Naive thymus-derived CD4-positive, alpha-beta T cell (primary cell): ENCODE measurements around the gene USP6NL. TPM values are rescaled to one million over a fixed set of nuclear protein-coding genes. Genes with fewer than 3 reads are reported as not detected.

ENCODE experiments used
- ATAC-seq: fragments of 150-1000 bp; cut with Tn5 transposase; 2 replicates; pipeline ENCODE4 v1.10.0; 2021; ENCODE audit warnings: mild to moderate bottlenecking, moderate library complexity
- CTCF ChIA-PET: fragments of 350-600 bp; sonication (Branson Sonifier 250); formaldehyde crosslinking; loops from one replicate; lab custom pipeline; 2021; ENCODE audit warnings: antibody characterized with exemption; lab: Charles Lee
- POLR2A ChIA-PET: fragments of 350-600 bp; sonication (Branson Sonifier 250); formaldehyde crosslinking; loops from one replicate; lab custom pipeline; 2021; ENCODE audit warnings: antibody characterized with exemption, inconsistent platforms; lab: Charles Lee
- DNase-seq, 9 donors: peaks; one replicate each; pipeline versions ENCODE4 v3.0.0 to v3.0.0-alpha.2; 2020 to 2022; ENCODE audit warnings: mixed read lengths in 1 of 9
- H3K27ac ChIP-seq: one replicate; pipeline ENCODE4 v1.7.0; 2013; ENCODE audit warnings: mild to moderate bottlenecking, low read depth, low read length, moderate library complexity
- H3K27me3 ChIP-seq, 2 donors: one replicate each; pipeline ENCODE4 v1.7.0; 2013; ENCODE audit warnings: low read length in 2 of 2, mild to moderate bottlenecking in 2 of 2, moderate library complexity in 2 of 2; ENCODE audit not compliant: control insufficient read depth in 2 of 2, insufficient read depth in 2 of 2
- H3K36me3 ChIP-seq, 3 experiments: 1 replicate in 2 of 3; 2 replicates in 1 of 3; pipeline ENCODE4 v1.7.0; 2013; ENCODE audit warnings: low read length in 3 of 3, mild to moderate bottlenecking in 3 of 3, moderate library complexity in 1 of 3; ENCODE audit not compliant: insufficient read depth in 3 of 3, control insufficient read depth in 2 of 3
- H3K4me1 ChIP-seq, 2 donors: one replicate each; pipeline ENCODE4 v1.7.0; 2013; ENCODE audit warnings: low read length in 2 of 2, mild to moderate bottlenecking in 2 of 2, moderate library complexity in 1 of 2; ENCODE audit not compliant: control insufficient read depth in 2 of 2, insufficient read depth in 2 of 2
- H3K4me3 ChIP-seq: 2 replicates; pipeline ENCODE4 v1.7.0; 2013; ENCODE audit warnings: mild to moderate bottlenecking, low read length
- H3K9me3 ChIP-seq, 3 experiments: 1 replicate in 2 of 3; 2 replicates in 1 of 3; pipeline ENCODE4 v1.7.0; 2013; ENCODE audit warnings: low read length in 3 of 3; ENCODE audit not compliant: control insufficient read depth in 2 of 3
- H3K27ac Mint-ChIP-seq, 9 donors: one replicate each; pipeline ENCODE4 v1.8.0; 2020 to 2022; ENCODE audit warnings: mixed read lengths in 9 of 9, mild to moderate bottlenecking in 8 of 9, moderate library complexity in 5 of 9, inconsistent platforms in 2 of 9
- H3K27me3 Mint-ChIP-seq, 5 donors: one replicate each; pipeline ENCODE4 v1.8.0; 2021 to 2022; ENCODE audit warnings: mixed read lengths in 5 of 5, mild to moderate bottlenecking in 1 of 5
- H3K36me3 Mint-ChIP-seq, 5 donors: one replicate each; pipeline ENCODE4 v1.8.0; 2020 to 2022; ENCODE audit warnings: mixed read lengths in 5 of 5, mild to moderate bottlenecking in 3 of 5, inconsistent platforms in 1 of 5
- H3K4me1 Mint-ChIP-seq, 7 donors: one replicate each; pipeline ENCODE4 v1.8.0; 2020 to 2022; ENCODE audit warnings: mixed read lengths in 7 of 7, mild to moderate bottlenecking in 3 of 7, inconsistent platforms in 1 of 7
- H3K4me3 Mint-ChIP-seq, 10 donors: one replicate each; pipeline ENCODE4 v1.8.0; 2020 to 2022; ENCODE audit warnings: mild to moderate bottlenecking in 10 of 10, mixed read lengths in 10 of 10, moderate library complexity in 6 of 10, inconsistent platforms in 2 of 10
- H3K9me3 Mint-ChIP-seq, 11 donors: one replicate each; pipeline ENCODE4 v1.8.0; 2020 to 2022; ENCODE audit warnings: mixed read lengths in 11 of 11, mild to moderate bottlenecking in 4 of 11, inconsistent platforms in 1 of 11, moderate library complexity in 1 of 11
- intact Hi-C, 2 donors: fragments of 100-400 bp; cut with micrococcal nuclease; formaldehyde crosslinking; loops; one replicate each; pipeline ENCODE4 v1.15.1; 2023
- polyA plus RNA-seq, 2 donors: library from polyadenylated mRNA; unstranded; fragments of 300-500 nt; fragmentation: Illumina TruSeq; gene quantifications; one replicate each; pipeline ENCODE4 v1.2.3, GENCODE V29; 2021
- total RNA-seq, 6 experiments: library from RNA in 5 of 6; stranded (reverse) in 5 of 6; gene quantifications; 1 replicate in 5 of 6; 2 replicates in 1 of 6; pipeline ENCODE4 v1.2.3 and lab custom pipeline; 2021 to 2026

Gene USP6NL
- total and polyA plus RNA-seq, 7 experiments from 2014 or later = 0.70 to 6.6 (median 4.6) TPM

DNA sequence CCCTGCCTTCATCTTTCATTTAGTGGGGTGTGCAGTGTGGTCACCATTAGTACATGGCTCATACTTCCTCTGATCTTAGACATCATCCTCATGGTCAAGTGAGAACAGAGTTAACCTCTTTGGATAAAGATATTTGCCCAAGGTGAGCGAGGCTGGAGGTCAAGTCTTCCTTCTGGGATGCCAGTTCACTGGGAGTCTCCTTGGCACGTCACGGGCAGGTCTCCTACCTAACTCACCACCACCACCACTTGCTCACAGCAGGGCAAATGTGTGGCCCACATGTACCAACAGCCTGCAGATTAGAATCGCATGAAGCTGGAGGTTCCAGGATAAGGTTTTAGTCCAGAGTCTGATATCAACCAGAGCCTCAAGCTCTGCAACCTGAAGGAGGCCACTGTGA is 164.6 kb downstream of the USP6NL start:
- H3K27me3 ChIP-seq = no peaks in the 10 kb centered on the region
- H3K27ac Mint-ChIP-seq = no peak overlapping the region
- H3K9me3 Mint-ChIP-seq = peaks cover 0 to 2% (median 0%) of the 10 kb centered on the region in 11 donors

DNA sequence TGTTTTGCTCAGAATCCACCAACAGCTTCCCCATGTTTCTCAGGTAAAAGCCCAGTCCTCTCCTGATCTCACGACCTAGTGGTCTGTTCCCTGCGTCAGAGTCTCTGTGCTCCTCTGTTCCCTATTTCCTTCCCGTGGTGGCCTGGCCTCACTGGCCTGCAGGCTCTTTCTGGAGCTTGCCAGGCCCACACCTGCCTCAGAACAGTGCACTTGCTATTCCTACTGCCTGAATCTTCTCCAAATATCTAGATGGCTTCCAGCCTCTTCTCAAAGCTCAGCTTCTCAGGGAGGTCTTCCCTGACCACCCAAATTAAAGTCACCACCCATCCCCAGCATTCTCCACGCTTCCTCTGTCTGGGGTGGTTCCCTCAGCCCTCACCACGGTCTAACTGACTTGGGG is 165.3 kb downstream of the USP6NL start:
- no peaks in the 10 kb centered on the region for H3K4me1 ChIP-seq
- H3K9me3 Mint-ChIP-seq = peaks cover 0 to 2% (median 0%) of the 10 kb centered on the region in 11 donors
- H3K27ac ChIP-seq = no peak overlapping the region
- ChIA-PET POLR2A (interaction anchor here (1.6 kb wide), 1 partner anchor 77 kb away, joined by 4 read pairs; no protein-coding TSS in a partner anchor), CTCF (no interaction called here)
- H3K4me1 Mint-ChIP-seq = peaks cover 5 to 20% (median 10%) of the 10 kb centered on the region in 7 donors
- DNase-seq (no peak), ATAC-seq (no peak)
- intact Hi-C loops = no loop called here
- no peaks in the 10 kb centered on the region for H3K27me3 ChIP-seq
- H3K36me3 Mint-ChIP-seq = no peaks in the 10 kb centered on the region
- no peaks in the 10 kb centered on the region for H3K36me3 ChIP-seq
- no peaks in the 10 kb centered on the region for H3K9me3 ChIP-seq
- H3K27ac Mint-ChIP-seq = peak overlapping the region in 3 of 9 donors; percentile 2 to 40 (median 9)
- H3K27me3 Mint-ChIP-seq = peaks cover 0 to 4% (median 3%) of the 10 kb centered on the region in 5 donors
- H3K4me3 ChIP-seq = no peak overlapping the region
- H3K4me3 Mint-ChIP-seq = peak overlapping the region in 1 of 10 donors; percentile 33

More for the DNA sequence above, 164.6 kb downstream of the USP6NL start:
- intact Hi-C loops = no loop called here
- no peaks in the 10 kb centered on the region for H3K9me3 ChIP-seq
- no peaks in the 10 kb centered on the region for H3K4me1 ChIP-seq
- Mint-ChIP-seq H3K4me3 (no peak overlapping the region), H3K36me3 (no peaks in the 10 kb centered on the region), H3K4me1 (peaks cover 5 to 17% (median 10%) of the 10 kb centered on the region in 7 donors), H3K27me3 (peaks cover 0 to 5% (median 4%) of the 10 kb centered on the region in 5 donors)
- ChIA-PET CTCF (no interaction called here), POLR2A (interaction anchor here (1.6 kb wide), 1 partner anchor 78 kb away, joined by 4 read pairs; no protein-coding TSS in a partner anchor)
- H3K4me3 ChIP-seq = no peak overlapping the region
- no peak for DNase-seq
- H3K36me3 ChIP-seq = no peaks in the 10 kb centered on the region
- no peak overlapping the region for H3K27ac ChIP-seq
- ATAC-seq = no peak

DNA sequence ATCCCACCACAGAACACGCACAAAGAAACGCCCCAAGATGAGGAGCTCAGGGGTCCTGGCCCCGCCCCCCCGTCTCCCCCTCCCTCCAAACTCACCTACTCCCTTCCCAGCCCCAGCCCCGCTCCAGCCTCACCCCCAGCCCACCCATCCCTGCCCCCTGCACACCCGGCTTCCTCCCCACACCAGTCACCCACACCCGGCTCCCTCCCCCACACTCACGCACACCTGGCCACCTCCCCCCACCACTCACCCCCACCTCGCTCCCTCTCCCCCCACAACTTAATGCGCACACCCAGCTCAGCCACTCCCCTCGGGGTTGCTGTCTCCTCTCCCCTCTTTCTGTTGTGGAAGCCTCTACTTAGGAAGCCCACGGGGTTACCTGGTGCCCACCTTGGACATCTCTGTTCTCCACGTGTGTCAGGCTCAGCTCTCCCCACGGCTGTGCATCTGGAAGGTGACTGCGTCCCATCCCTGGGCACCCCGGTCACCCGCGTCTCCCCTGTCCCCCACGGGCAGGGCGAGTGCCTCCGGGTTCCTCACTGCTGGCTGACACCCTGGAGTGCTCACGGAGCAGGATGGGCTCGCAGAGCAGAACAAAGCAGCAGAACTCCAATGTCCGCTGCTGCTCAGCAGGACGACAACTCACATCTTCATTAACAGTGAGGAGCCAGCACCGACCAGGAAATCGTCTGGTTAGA is 166.8 kb downstream of the USP6NL start:
- no peaks in the 10 kb centered on the region for H3K27me3 ChIP-seq
- H3K4me1 ChIP-seq = peaks cover 0 to 4% of the 10 kb centered on the region in 2 donors
- no peak overlapping the region for H3K27ac Mint-ChIP-seq
- POLR2A ChIA-PET = interaction anchor here (0.5 kb wide), 1 partner anchor 47 kb away, joined by 3 read pairs; no protein-coding TSS in a partner anchor
- no peak overlapping the region for H3K4me3 ChIP-seq
- no peaks in the 10 kb centered on the region for H3K9me3 ChIP-seq
- H3K9me3 Mint-ChIP-seq = peaks cover 0 to 2% (median 0%) of the 10 kb centered on the region in 11 donors
- DNase-seq (no peak), ATAC-seq (no peak)
- CTCF ChIA-PET = no interaction called here
- peaks cover 6 to 30% (median 16%) of the 10 kb centered on the region in 7 donors for H3K4me1 Mint-ChIP-seq
- no peaks in the 10 kb centered on the region for H3K36me3 Mint-ChIP-seq
- intact Hi-C loops = no loop called here
- H3K36me3 ChIP-seq = no peaks in the 10 kb centered on the region
- H3K4me3 Mint-ChIP-seq = no peak overlapping the region
- peaks cover 0 to 4% (median 2%) of the 10 kb centered on the region in 5 donors for H3K27me3 Mint-ChIP-seq
- H3K27ac ChIP-seq = no peak overlapping the region

DNA sequence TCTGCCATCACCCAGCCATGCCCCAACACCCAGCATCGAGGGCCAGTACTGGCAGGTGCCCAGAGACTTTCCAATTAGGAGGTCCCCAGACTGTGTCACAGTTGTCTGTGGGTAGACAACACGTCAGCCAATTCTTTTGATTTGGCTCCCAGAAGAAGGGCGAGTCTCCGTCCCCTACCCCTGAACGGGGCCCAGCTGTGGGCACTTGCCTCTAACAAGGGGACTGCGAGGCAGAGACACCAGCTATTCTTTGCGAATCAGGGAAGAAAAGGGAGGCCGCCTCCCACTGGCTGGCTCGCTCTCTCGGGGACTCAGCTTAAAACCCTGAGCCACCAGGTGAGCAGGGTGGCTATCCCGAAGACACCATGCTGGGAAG is 167.3 kb downstream of the USP6NL start:
- no peak overlapping the region for H3K27ac Mint-ChIP-seq
- Histone ChIP-seq H3K9me3 (no peaks in the 10 kb centered on the region), H3K4me1 (peaks cover 0 to 4% of the 10 kb centered on the region in 2 donors), H3K36me3 (no peaks in the 10 kb centered on the region), H3K27ac (no peak overlapping the region), H3K27me3 (no peaks in the 10 kb centered on the region), H3K4me3 (no peak overlapping the region)
- POLR2A ChIA-PET = interaction anchor here (0.5 kb wide), 1 partner anchor 48 kb away, joined by 3 read pairs; no protein-coding TSS in a partner anchor
- peaks cover 0 to 4% (median 2%) of the 10 kb centered on the region in 5 donors for H3K27me3 Mint-ChIP-seq
- H3K36me3 Mint-ChIP-seq = no peaks in the 10 kb centered on the region
- ATAC-seq (no peak), DNase-seq (no peak)
- intact Hi-C loops = no loop called here
- CTCF ChIA-PET = no interaction called here
- H3K9me3 Mint-ChIP-seq = peaks cover 0 to 2% (median 0%) of the 10 kb centered on the region in 11 donors
- H3K4me1 Mint-ChIP-seq = peaks cover 9 to 30% (median 19%) of the 10 kb centered on the region in 7 donors
- peak overlapping the region in 1 of 10 donors; percentile 5 for H3K4me3 Mint-ChIP-seq

DNA sequence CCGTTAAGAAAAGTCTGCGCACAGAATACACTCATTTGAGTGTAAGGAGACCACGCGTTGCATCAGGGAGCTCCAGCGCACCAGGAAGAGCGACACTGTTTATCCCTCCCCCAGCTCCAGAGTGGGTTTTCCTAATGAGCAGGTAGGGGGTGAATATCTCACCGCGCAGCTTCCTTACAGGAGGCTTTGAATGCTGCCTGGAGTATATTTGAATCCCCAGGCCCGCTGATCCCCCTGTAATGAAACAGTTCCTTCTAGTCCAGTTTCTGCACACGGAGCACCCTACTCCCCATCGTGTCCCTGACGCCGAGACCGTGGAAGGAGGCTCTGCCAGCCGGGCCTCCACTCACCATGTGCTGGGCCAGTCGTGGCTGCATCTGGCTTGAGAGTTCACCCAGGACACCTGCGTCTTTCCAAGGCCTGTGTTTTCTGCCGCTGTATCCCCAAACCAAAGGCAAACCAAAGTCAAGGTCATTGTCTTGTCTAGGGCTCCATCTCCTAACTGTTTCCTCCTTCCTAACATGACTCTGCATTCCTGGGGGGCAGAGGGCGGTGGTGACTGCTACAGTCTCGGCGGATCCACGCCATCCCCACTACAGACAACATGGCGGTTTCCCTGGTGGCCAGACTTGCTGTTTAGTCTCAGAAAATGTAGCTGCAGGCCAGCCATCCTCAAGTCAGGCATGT is 167.8 kb downstream of the USP6NL start:
- ChIA-PET CTCF (no interaction called here), POLR2A (interaction anchor here (0.5 kb wide), 1 partner anchor 48 kb away, joined by 3 read pairs; no protein-coding TSS in a partner anchor)
- no peak overlapping the region for H3K4me3 ChIP-seq
- no peak for DNase-seq
- H3K36me3 ChIP-seq = no peaks in the 10 kb centered on the region
- no peaks in the 10 kb centered on the region for H3K36me3 Mint-ChIP-seq
- H3K4me3 Mint-ChIP-seq = peak overlapping the region in 1 of 10 donors; percentile 5
- peaks cover 10 to 29% (median 19%) of the 10 kb centered on the region in 7 donors for H3K4me1 Mint-ChIP-seq
- no peak for ATAC-seq
- no peaks in the 10 kb centered on the region for H3K27me3 ChIP-seq
- peaks cover 0 to 4% of the 10 kb centered on the region in 2 donors for H3K4me1 ChIP-seq
- no peaks in the 10 kb centered on the region for H3K9me3 ChIP-seq
- H3K9me3 Mint-ChIP-seq = peaks cover 0 to 2% (median 0%) of the 10 kb centered on the region in 11 donors
- no peak overlapping the region for H3K27ac Mint-ChIP-seq
- no peak overlapping the region for H3K27ac ChIP-seq
- H3K27me3 Mint-ChIP-seq = peaks cover 0 to 4% (median 2%) of the 10 kb centered on the region in 5 donors
- intact Hi-C loops = no loop called here

DNA sequence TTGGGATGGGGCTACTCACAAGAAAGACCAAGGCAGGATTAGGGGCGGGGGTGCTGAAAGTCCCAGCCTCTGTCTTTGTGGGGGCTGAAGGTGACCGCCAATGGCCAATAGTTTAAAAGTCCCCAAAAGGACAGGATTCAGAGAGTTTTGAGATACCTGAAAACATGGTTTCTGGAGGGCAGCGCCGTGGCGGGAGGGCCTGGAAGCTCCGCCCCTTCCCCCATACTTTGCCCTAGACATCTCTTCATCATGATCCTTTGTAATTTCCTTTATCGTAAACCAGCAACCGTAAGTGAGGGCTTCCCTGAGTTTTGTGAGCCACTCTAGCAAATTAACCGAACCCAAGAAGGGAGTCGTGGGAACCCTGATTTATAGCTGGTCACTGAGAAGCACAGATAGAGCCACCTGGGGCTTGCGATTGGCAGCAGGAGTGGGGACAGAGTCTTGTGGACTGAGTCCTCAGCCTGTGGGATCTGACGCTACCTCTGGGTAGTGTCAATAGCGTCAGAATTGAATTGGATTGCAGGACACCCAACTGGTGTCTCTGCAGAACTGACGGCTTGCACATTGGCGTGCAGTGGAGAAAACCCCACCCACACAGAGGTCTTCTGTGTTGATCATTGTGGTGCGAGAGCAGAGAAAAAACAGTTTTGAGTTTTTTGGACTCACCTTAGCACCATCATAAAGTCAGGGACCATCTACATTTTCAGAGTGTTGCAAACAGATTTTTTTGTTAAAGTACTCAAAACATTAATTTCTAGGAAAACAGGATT is 169.3 kb downstream of the USP6NL start:
- Mint-ChIP-seq H3K4me1 (peaks cover 11 to 20% (median 14%) of the 10 kb centered on the region in 7 donors), H3K27me3 (peaks cover 0 to 4% (median 2%) of the 10 kb centered on the region in 5 donors), H3K4me3 (no peak overlapping the region), H3K27ac (peak overlapping the region in 1 of 9 donors; percentile 26), H3K9me3 (peaks cover 0 to 4% (median 0%) of the 10 kb centered on the region in 11 donors), H3K36me3 (no peaks in the 10 kb centered on the region)
- Histone ChIP-seq H3K4me3 (no peak overlapping the region), H3K27ac (no peak overlapping the region), H3K9me3 (no peaks in the 10 kb centered on the region), H3K27me3 (no peaks in the 10 kb centered on the region), H3K4me1 (peaks cover 0 to 4% of the 10 kb centered on the region in 2 donors), H3K36me3 (no peaks in the 10 kb centered on the region)
- intact Hi-C loops = no loop called here
- ATAC-seq = no peak
- DNase-seq = no peak
- POLR2A ChIA-PET = no interaction called here
- CTCF ChIA-PET = no interaction called here
